Muscle of leg (tissue), 11 donors: ENCODE results near the gene ISG15. TPM values are rescaled to one million over a fixed set of nuclear protein-coding genes. Genes with fewer than 3 reads are reported as not detected.

Source experiments
- DNase-seq: peaks from one replicate; pipeline ENCODE4 v3.0.0; 2013
- H3K27ac ChIP-seq: one replicate; pipeline ENCODE4 v1.5.1; 2013; ENCODE audit warnings: mild to moderate bottlenecking, low read length, control low read depth
- H3K27me3 ChIP-seq: one replicate; pipeline ENCODE4 v1.6.1; 2013; ENCODE audit warnings: low read length; ENCODE audit not compliant: control insufficient read depth, insufficient read depth
- H3K36me3 ChIP-seq: one replicate; pipeline ENCODE4 v1.6.1; 2013; ENCODE audit warnings: low read length; ENCODE audit not compliant: control insufficient read depth, insufficient read depth
- H3K4me1 ChIP-seq: one replicate; pipeline ENCODE4 v1.6.1; 2013; ENCODE audit warnings: low read length; ENCODE audit not compliant: control insufficient read depth, insufficient read depth
- H3K4me3 ChIP-seq: one replicate; pipeline ENCODE4 v1.5.1; 2013; ENCODE audit warnings: low read length, control low read depth
- H3K9me3 ChIP-seq: replicated peaks from 2 replicates; pipeline ENCODE4 v1.6.1; 2013; ENCODE audit warnings: low read depth, low read length; ENCODE audit not compliant: control insufficient read depth
- WGBS: methylation state at CpG from one replicate; pipeline ENCODE4 v1.1.5; 2013; ENCODE audit warnings: missing lambda C conversion rate; ENCODE audit not compliant: insufficient coverage; 5-methylcytosine and 5-hydroxymethylcytosine counted together
- polyA plus RNA-seq, 8 donors: library from polyadenylated mRNA; unstranded; fragments of 120-200 nt; gene quantifications; one replicate each; pipeline versions ENCODE4 v1.2.1 to v1.2.3, GENCODE V29; 2013; ENCODE audit warnings: inconsistent platforms in 1 of 8, low replicate concordance in 1 of 8; ENCODE audit not compliant: insufficient read length in 8 of 8, insufficient read depth in 1 of 8
- total RNA-seq: library from RNA; stranded (reverse); fragments of 120-200 nt; gene quantifications from one replicate; pipeline ENCODE4 v1.2.4, GENCODE V29; 2013

Gene ISG15
- total and polyA plus RNA-seq, 9 donors, result 8.2 to 18.8 (median 12.6) TPM

- H3K4me3 ChIP-seq, result no peak overlapping the region
- WGBS, result 81% methylated on average over 15 of the region's 15 CpGs
- H3K27ac ChIP-seq, result no peak overlapping the region
- peaks cover 82% of the 10 kb centered on the region for H3K27me3 ChIP-seq
- no peak for DNase-seq
- H3K36me3 ChIP-seq, result no peaks in the 10 kb centered on the region
- peaks cover 16% of the 10 kb centered on the region for H3K4me1 ChIP-seq
- H3K9me3 ChIP-seq, result no peaks in the 10 kb centered on the region
Measured at GRCh38 chr1:969260-969855, 43.9 kb upstream of the ISG15 start.

- Histone ChIP-seq H3K4me1 (peaks cover 16% of the 10 kb centered on the region), H3K4me3 (no peak overlapping the region), H3K27ac (no peak overlapping the region), H3K9me3 (no peaks in the 10 kb centered on the region), H3K27me3 (peaks cover 90% of the 10 kb centered on the region), H3K36me3 (no peaks in the 10 kb centered on the region)
- DNase-seq, result no peak
- WGBS, result 8% methylated on average over 32 of the region's 33 CpGs
Measured at GRCh38 chr1:970242-970972, 42.9 kb upstream of the ISG15 start.

GRCh38 chr1:970973-971730 lies 42.1 kb upstream of the ISG15 start:
- peaks cover 17% of the 10 kb centered on the region for H3K4me1 ChIP-seq
- no peak overlapping the region for H3K4me3 ChIP-seq
- no peaks in the 10 kb centered on the region for H3K9me3 ChIP-seq
- 45% methylated on average over 25 of the region's 42 CpGs for WGBS
- DNase-seq, result no peak
- H3K36me3 ChIP-seq, result no peaks in the 10 kb centered on the region
- H3K27me3 ChIP-seq, result peaks cover 92% of the 10 kb centered on the region
- H3K27ac ChIP-seq, result no peak overlapping the region

GRCh38 chr1:971751-972506 lies 41.4 kb upstream of the ISG15 start:
- H3K36me3 ChIP-seq, result no peaks in the 10 kb centered on the region
- H3K4me3 ChIP-seq, result no peak overlapping the region
- peaks cover 12% of the 10 kb centered on the region for H3K4me1 ChIP-seq
- 75% methylated on average over 27 of the region's 34 CpGs for WGBS
- H3K9me3 ChIP-seq, result no peaks in the 10 kb centered on the region
- no peak overlapping the region for H3K27ac ChIP-seq
- peaks cover 87% of the 10 kb centered on the region for H3K27me3 ChIP-seq
- no peak for DNase-seq

- WGBS, result 68% methylated on average over 14 of the region's 28 CpGs
- Histone ChIP-seq H3K4me1 (peaks cover 7% of the 10 kb centered on the region), H3K36me3 (no peaks in the 10 kb centered on the region), H3K27me3 (peaks cover 77% of the 10 kb centered on the region), H3K9me3 (no peaks in the 10 kb centered on the region), H3K27ac (no peak overlapping the region), H3K4me3 (no peak overlapping the region)
- DNase-seq, result no peak
Measured at GRCh38 chr1:972726-973458, 40.4 kb upstream of the ISG15 start.

- Histone ChIP-seq H3K36me3 (no peaks in the 10 kb centered on the region), H3K9me3 (no peaks in the 10 kb centered on the region), H3K4me1 (peaks cover 7% of the 10 kb centered on the region), H3K27ac (no peak overlapping the region), H3K27me3 (peaks cover 70% of the 10 kb centered on the region), H3K4me3 (no peak overlapping the region)
- 75% methylated on average over 20 of the region's 28 CpGs for WGBS
- no peak for DNase-seq
Measured at GRCh38 chr1:973459-974292, 39.6 kb upstream of the ISG15 start.

GRCh38 chr1:974293-974640 lies 39.0 kb upstream of the ISG15 start:
- no peak for DNase-seq
- Histone ChIP-seq H3K36me3 (no peaks in the 10 kb centered on the region), H3K4me1 (peaks cover 7% of the 10 kb centered on the region), H3K27ac (no peak overlapping the region), H3K27me3 (peaks cover 67% of the 10 kb centered on the region), H3K4me3 (no peak overlapping the region), H3K9me3 (no peaks in the 10 kb centered on the region)
- 73% methylated on average over 3 of the region's 11 CpGs for WGBS

- DNase-seq, result no peak
- H3K4me3 ChIP-seq, result no peak overlapping the region
- peaks cover 7% of the 10 kb centered on the region for H3K4me1 ChIP-seq
- H3K27me3 ChIP-seq, result peaks cover 64% of the 10 kb centered on the region
- H3K27ac ChIP-seq, result no peak overlapping the region
- 55% methylated on average over 17 of the region's 17 CpGs for WGBS
- H3K36me3 ChIP-seq, result no peaks in the 10 kb centered on the region
- no peaks in the 10 kb centered on the region for H3K9me3 ChIP-seq
Measured at GRCh38 chr1:974687-975328, 38.5 kb upstream of the ISG15 start.

- H3K9me3 ChIP-seq, result no peaks in the 10 kb centered on the region
- no peak for DNase-seq
- no peak overlapping the region for H3K27ac ChIP-seq
- no peak overlapping the region for H3K4me3 ChIP-seq
- WGBS, result 67% methylated on average over 9 of the region's 9 CpGs
- peaks cover 7% of the 10 kb centered on the region for H3K4me1 ChIP-seq
- peaks cover 59% of the 10 kb centered on the region for H3K27me3 ChIP-seq
- H3K36me3 ChIP-seq, result no peaks in the 10 kb centered on the region
Measured at GRCh38 chr1:975365-975764, 37.9 kb upstream of the ISG15 start.
